GM21360 (cell line): ENCODE measurements around the gene LRFN2.

Experiments used
- ATAC-seq: cut with Tn5 transposase; IDR thresholded peaks from one replicate; pipeline ENCODE4 v1.9.1; 2021; ENCODE audit warnings: mild to moderate bottlenecking, moderate library complexity; ENCODE audit not compliant: unreplicated experiment

LRFN2 gene

GRCh38 chr6:40586369-40587201 lies 579 bp downstream of the LRFN2 start:
- no peak for ATAC-seq

- ATAC-seq, result no peak
These were observed 1.4 kb downstream of the LRFN2 start for GRCh38 chr6:40585651-40586269.

- no peak for ATAC-seq
These were observed 1.9 kb downstream of the LRFN2 start for GRCh38 chr6:40585223-40585622.

GRCh38 chr6:40584741-40585140 lies 2.4 kb downstream of the LRFN2 start:
- no peak for ATAC-seq

- ATAC-seq, result no peak
These were observed 3.5 kb downstream of the LRFN2 start for GRCh38 chr6:40583709-40584108.

GRCh38 chr6:40582892-40583291 lies 4.3 kb downstream of the LRFN2 start:
- ATAC-seq, result no peak

- ATAC-seq, result no peak
These were observed 8.1 kb downstream of the LRFN2 start for GRCh38 chr6:40579101-40579500.

- no peak for ATAC-seq
These were observed 9.5 kb downstream of the LRFN2 start for GRCh38 chr6:40577672-40578071.

- no peak for ATAC-seq
These were observed 13.9 kb downstream of the LRFN2 start for GRCh38 chr6:40573221-40573620.

- no peak for ATAC-seq
These were observed 17.8 kb downstream of the LRFN2 start for GRCh38 chr6:40569162-40569910.

- ATAC-seq, result no peak
These were observed 19.0 kb downstream of the LRFN2 start for GRCh38 chr6:40568062-40568708.

- ATAC-seq, result no peak
These were observed 24.1 kb downstream of the LRFN2 start for GRCh38 chr6:40563111-40563510.

GRCh38 chr6:40559056-40559455 lies 28.1 kb downstream of the LRFN2 start:
- no peak for ATAC-seq

- ATAC-seq, result no peak
These were observed 29.1 kb downstream of the LRFN2 start for GRCh38 chr6:40558102-40558501.

- no peak for ATAC-seq
These were observed 30.3 kb downstream of the LRFN2 start for GRCh38 chr6:40556881-40557280.

- no peak for ATAC-seq
These were observed 31.1 kb downstream of the LRFN2 start for GRCh38 chr6:40556023-40556422.

GRCh38 chr6:40555092-40555491 lies 32.1 kb downstream of the LRFN2 start:
- no peak for ATAC-seq

- no peak for ATAC-seq
These were observed 34.2 kb downstream of the LRFN2 start for GRCh38 chr6:40552941-40553340.

- ATAC-seq, result no peak
These were observed 35.1 kb downstream of the LRFN2 start for GRCh38 chr6:40551966-40552505.

GRCh38 chr6:40550202-40551101 lies 36.7 kb downstream of the LRFN2 start:
- ATAC-seq, result no peak
